ENCODE measurements around the gene TLCD3B.
"Not testable (repeated sequence)": the region's sequence is repeated elsewhere in the genome, so short reads cannot be mapped to it uniquely, and the experiment has no call there.

The TLCD3B gene

GRCh38 chr16:30060836-30061554 lies 29.9 kb upstream of the TLCD3B start:
- DNase-seq: no peak

GRCh38 chr16:30060346-30060745 lies 29.3 kb upstream of the TLCD3B start:
- DNase-seq: no peak

GRCh38 chr16:30054959-30055553 lies 24.0 kb upstream of the TLCD3B start:
- DNase-seq: peak; percentile 35

- DNase-seq: no peak
Observed at GRCh38 chr16:30054451-30054850, 23.4 kb upstream of the TLCD3B start.

GRCh38 chr16:30053376-30054015 lies 22.4 kb upstream of the TLCD3B start:
- DNase-seq: no peak

GRCh38 chr16:30052671-30053372 lies 21.8 kb upstream of the TLCD3B start:
- DNase-seq: peak; percentile 80

GRCh38 chr16:30051518-30051917 lies 20.4 kb upstream of the TLCD3B start:
- no peak for DNase-seq

- no peak for DNase-seq
Observed at GRCh38 chr16:30049871-30050270, 18.8 kb upstream of the TLCD3B start.

- no peak for DNase-seq
Observed at GRCh38 chr16:30046588-30046987, 15.5 kb upstream of the TLCD3B start.

- no peak for DNase-seq
Observed at GRCh38 chr16:30046178-30046577, 15.1 kb upstream of the TLCD3B start.

GRCh38 chr16:30041841-30042240 lies 10.8 kb upstream of the TLCD3B start:
- DNase-seq: peak; percentile 27

GRCh38 chr16:30040690-30041089 lies 9.6 kb upstream of the TLCD3B start:
- not testable (repeated sequence) for DNase-seq

GRCh38 chr16:30040221-30040620 lies 9.2 kb upstream of the TLCD3B start:
- no peak for DNase-seq

GRCh38 chr16:30033270-30033669 lies 2.2 kb upstream of the TLCD3B start:
- DNase-seq: no peak

GRCh38 chr16:30032083-30032819 lies 1.2 kb upstream of the TLCD3B start:
- peak; percentile 58 for DNase-seq

GRCh38 chr16:30031477-30031918 lies 427 bp upstream of the TLCD3B start:
- no peak for DNase-seq

- DNase-seq: no peak
Observed at GRCh38 chr16:30030011-30030685, 923 bp downstream of the TLCD3B start.

GRCh38 chr16:30028438-30029076 lies 2.5 kb downstream of the TLCD3B start:
- no peak for DNase-seq

- no peak for DNase-seq
Observed at GRCh38 chr16:30027588-30028437, 3.3 kb downstream of the TLCD3B start.

GRCh38 chr16:30026449-30026848 lies 4.6 kb downstream of the TLCD3B start:
- no peak for DNase-seq

GRCh38 chr16:30025574-30025973 lies 5.5 kb downstream of the TLCD3B start:
- DNase-seq: no peak
